CD4-positive, alpha-beta T cell treated with Interleukin-17A for 1 hour (primary cell): ENCODE results near the gene SEL1L2.
A peak's percentile ranks its signal among the peaks of the same experiment; 100 is the strongest.

Experiments used
- DNase-seq: peaks from one replicate; pipeline ENCODE4 v3.0.0-alpha.2; 2020

Gene SEL1L2

DNA sequence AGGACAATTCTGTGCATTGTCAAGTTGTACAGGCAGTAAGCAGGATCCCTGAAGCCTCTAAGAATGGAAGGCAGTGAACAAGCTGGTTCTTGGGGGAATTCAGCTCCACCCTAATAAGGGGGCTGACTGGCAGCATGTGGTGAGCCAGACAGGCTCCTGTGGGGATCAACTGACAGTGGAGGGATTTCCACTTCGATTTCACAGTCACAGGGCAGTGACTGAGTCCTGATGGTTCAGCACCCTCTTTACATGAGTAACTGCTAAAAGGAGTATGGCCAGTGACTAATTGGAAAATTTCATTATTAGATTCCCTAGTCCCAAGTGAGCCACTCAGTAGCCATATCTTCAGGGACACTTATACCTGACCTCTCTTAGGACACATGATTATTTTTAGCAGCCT, 127.2 kb downstream of the SEL1L2 start:
- DNase-seq, result no peak

GRCh38 chr20:13862245-13862644, 128.2 kb downstream of the SEL1L2 start:
- DNase-seq, result no peak

- DNase-seq, result no peak
Measured at GRCh38 chr20:13858871-13859270, 131.5 kb downstream of the SEL1L2 start.

- DNase-seq, result no peak
Measured at GRCh38 chr20:13858439-13858838, 132.0 kb downstream of the SEL1L2 start.

GRCh38 chr20:13857961-13858360, 132.5 kb downstream of the SEL1L2 start:
- no peak for DNase-seq

DNA sequence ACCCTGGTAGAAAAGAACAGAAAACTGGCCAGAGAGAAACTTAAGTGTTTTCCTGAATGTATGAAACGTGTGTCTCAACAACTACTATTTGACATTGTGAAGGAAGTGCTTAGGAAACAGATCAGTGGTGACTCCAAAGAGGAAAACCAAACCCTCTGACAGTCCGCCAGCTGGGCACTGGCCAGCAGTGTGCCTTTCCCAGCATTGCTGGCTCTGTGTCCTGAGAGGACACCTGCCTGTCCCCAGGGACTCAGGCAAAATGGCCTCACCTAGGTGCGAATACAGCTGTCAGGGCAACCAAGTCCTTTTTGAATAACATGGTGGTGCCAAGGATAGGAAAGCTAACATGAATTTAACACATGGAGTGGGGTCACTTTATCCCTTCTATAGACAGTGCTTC, 133.1 kb downstream of the SEL1L2 start:
- DNase-seq, result no peak

DNA sequence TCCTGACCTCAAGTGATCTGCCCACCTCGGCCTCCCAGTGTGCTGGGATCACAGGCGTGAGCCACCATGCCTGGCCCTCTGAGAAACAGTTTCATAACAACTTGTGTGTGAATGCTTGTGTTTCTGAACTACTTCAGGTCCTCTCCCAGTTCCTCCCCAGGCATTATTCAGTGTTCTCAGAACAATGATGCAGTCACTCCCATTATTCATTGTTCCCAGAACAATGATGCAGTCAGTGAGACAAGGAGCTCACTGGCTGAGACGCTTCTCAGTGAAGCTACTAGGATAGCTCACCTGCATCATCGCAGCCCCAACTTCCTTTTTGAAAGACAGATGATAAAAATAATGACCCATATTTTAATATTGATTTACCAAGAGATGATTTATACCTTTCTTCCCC, 134.1 kb downstream of the SEL1L2 start:
- no peak for DNase-seq

GRCh38 chr20:13855613-13856012, 134.8 kb downstream of the SEL1L2 start:
- DNase-seq, result no peak

DNA sequence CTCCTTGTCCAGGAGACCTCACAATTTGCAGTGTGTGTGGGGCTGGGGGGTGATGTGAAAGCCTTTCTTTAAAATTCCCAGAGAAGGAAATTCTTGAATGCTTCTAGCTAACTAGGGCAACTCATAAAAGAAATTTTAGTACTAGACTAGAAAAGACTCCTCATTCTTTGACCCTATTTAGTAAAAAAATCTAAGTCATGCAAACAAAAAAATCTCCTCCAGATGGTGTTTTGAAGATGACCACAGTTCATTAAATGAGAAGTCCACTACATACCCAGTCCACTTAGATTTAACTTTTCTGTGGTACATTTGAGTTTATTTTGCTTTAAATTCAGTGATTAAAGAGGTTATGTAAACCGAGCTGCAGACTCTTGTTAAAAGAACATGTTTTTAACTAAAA, 138.1 kb downstream of the SEL1L2 start:
- no peak for DNase-seq

DNA sequence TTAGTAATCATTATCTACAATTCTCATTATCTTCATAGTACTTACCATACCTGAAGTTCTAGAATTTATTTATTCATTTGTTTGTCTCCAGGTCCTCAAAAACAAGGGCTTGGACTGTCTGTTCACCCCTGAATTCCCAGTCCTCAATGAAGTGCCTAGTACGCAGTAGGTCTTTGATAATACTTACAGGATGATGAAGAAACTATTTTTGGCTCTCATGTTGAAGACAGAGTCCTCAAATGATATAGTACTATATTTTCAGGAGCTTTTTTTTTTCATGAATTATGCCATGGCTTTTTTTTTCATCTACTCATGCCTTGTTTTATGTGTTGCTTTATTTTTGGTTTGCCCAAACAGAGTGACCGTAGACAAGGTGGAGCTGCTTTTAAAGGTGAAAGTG, 139.1 kb downstream of the SEL1L2 start:
- DNase-seq, result no peak

DNA sequence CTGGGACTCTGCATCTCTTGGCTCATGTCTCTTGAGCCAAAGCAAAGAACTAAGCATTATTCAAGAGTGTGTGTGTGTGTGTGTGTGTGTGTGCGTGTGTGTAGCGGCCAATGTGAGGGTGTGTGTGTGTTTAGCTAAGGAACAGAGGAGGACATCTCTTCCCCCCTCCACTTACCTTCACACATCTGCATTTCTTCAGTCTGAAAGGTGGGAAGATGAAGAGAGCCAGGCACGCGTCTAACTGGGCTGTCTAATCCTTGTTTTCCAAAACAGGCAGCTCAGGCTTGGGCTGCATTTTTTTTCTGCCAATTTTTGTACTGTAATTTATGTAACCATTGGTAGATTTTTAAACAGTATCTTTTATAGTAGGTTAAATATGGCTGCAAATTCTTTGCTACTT, 146.1 kb downstream of the SEL1L2 start:
- DNase-seq, result no peak

GRCh38 chr20:13841206-13841605, 149.2 kb downstream of the SEL1L2 start:
- no peak for DNase-seq

- DNase-seq, result no peak
Measured at GRCh38 chr20:13840093-13840465, 150.3 kb downstream of the SEL1L2 start.

- no peak for DNase-seq
Measured at GRCh38 chr20:13839421-13840092, 150.9 kb downstream of the SEL1L2 start.

DNA sequence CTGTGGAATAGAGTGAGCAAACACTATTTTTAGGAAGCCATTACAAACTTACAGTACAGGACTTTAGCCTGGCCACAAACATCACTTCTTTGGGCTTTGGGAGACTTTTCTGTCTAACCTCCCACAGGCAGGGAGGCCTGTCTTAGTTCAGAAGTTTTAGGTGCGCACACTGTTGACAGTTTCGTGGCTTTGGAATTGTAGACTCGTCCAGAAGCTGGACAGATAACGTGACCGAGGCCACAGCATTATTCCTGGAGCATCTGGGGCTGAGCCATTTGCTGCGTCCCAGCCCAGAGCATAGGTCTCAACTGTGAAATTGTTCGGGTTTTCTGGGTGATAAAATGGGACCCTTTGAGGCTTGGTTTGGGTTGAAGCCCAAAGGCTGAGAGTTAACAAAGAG, 151.8 kb downstream of the SEL1L2 start:
- DNase-seq, result no peak

DNA sequence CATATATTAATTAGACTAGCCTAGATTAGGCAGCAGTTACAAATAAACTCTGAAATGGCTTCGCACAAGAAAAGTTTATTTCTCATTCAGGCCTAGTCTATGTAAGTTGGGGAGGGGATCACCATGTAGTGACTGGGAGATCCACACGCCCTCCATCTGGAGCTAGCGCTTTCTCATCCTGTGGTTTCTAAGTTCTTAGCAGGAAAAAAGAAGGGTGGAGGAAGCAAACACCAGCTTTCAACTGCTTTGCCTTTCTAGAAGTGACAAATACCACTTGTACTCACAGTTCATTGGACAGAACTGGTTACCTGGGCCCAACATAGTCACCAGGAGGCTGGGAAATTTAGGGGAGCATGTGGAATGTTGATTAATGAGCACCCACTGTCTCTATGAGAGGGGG, 158.9 kb downstream of the SEL1L2 start:
- DNase-seq, result no peak

DNA sequence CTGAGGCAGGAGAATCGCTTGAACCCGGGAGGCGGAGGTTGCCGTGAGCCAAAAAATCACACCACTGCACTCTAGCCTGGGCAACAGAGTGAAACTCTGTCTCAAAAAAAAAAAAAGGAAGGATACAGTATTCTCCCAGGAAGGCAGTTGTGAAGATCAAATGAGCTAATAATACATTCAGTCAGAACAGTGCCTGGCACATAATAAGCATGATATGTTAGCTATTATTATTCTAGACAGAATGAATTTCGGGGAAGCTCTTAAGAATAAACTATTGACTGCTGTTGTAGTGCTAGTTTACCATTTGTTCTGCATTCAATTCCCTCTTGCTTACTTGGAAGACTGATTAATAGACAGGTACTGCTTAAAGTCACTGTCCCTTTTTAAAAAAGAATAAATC, 164.9 kb downstream of the SEL1L2 start:
- DNase-seq, result no peak

GRCh38 chr20:13824459-13824858, 166.0 kb downstream of the SEL1L2 start:
- no peak for DNase-seq

GRCh38 chr20:13822459-13822858, 168.0 kb downstream of the SEL1L2 start:
- no peak for DNase-seq

DNA sequence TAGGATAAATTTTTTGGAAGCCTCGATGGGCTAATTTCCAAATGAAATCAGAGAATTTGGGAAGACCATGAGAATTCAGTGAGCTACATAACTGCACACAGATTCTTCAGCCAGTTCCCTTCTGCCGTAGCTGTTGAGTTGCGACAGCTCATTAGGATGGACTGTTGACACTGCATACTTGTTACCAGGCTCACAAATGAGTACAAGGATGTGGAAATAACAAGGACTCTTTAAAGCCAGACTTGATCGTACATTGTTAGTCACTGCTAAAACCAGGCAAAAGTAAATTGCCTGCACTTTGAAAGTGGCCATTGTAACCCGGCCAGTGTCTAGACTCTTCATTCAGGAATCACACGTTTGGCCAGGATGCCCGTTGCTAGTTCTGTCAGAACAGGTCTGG, 168.5 kb downstream of the SEL1L2 start:
- no peak for DNase-seq

DNA sequence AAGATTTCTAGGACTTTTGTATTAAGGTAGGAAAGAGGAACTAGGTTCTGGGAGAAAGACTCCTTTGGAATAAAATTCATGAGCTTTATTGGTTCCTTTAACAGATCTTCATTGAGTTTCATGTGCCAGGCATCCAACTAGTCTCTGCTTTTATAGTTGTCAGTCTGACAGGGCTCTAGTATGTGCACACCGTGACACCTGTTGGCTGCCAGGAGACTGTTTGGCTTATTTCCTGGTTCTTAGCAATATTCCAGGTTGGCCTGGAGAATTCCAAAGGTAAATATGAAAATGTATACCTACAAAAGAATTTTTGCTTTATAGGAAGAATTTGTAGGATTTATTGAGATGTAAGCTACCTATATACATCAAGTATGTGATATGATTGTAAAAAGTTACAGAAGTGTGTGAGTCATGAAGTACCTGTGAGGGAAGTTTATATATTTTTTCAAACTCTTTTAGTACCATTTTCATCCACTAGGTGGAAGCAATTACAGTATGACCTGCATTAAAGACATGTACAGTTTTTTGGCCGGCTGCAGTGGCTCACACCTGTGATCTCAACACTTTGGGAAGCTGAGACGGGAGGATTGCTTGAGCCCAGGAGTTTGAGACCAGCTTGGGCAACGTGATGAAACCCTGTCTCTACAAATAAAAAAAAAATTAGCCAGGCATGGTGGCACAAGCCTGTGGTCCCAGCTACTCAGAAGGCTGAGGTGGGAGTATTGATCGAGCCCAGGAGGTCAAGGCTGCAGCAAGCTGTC, 170.3 kb downstream of the SEL1L2 start:
- peak; percentile 48 for DNase-seq

DNA sequence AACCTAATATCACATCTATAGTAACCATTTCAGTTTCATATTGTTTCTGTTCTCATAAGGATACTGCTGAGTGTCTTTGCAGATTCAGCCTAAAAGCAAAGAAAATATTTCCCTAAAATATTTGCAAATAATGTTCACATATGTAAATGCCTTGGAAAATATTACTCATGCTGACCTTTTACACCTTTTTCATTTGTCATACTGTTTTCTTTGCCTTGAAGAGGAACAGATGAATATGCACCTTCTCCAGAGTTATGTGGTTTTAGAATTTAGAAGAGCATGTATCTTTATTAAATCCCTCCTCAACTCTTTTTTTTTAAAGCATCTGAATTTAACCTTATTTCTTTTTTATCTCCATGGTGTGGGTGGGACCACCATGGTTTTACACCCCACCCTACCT, 173.1 kb downstream of the SEL1L2 start:
- DNase-seq, result no peak

GRCh38 chr20:13816757-13817156, 173.7 kb downstream of the SEL1L2 start:
- DNase-seq, result no peak

GRCh38 chr20:13814672-13815071, 175.7 kb downstream of the SEL1L2 start:
- DNase-seq, result no peak

- DNase-seq, result no peak
Measured at GRCh38 chr20:13813910-13814309, 176.5 kb downstream of the SEL1L2 start.
